H4 (cell line): ENCODE measurements around the gene HS3ST5. TPM values are rescaled to one million over a fixed set of nuclear protein-coding genes. Genes with fewer than 3 reads are reported as not detected.
"Not testable (repeated sequence)": the region's sequence is repeated elsewhere in the genome, so short reads cannot be mapped to it uniquely, and the experiment has no call there.

ENCODE experiments used
- DNase-seq: peaks from one replicate; pipeline ENCODE4 v3.0.0-alpha.2; 2015; ENCODE audit warnings: low spot score
- total RNA-seq: library from RNA; depleted of rRNA; stranded (reverse); fragments of >200 nt; shearing (Covaris generic); gene quantifications from 2 replicates; pipeline ENCODE4 v1.2.3, GENCODE V29; 2014

The HS3ST5 gene
- total RNA-seq, 1 experiment from 2014 or later, result not detected

GRCh38 chr6:114334237-114334636, 8.6 kb downstream of the HS3ST5 start:
- DNase-seq, result no peak

DNA sequence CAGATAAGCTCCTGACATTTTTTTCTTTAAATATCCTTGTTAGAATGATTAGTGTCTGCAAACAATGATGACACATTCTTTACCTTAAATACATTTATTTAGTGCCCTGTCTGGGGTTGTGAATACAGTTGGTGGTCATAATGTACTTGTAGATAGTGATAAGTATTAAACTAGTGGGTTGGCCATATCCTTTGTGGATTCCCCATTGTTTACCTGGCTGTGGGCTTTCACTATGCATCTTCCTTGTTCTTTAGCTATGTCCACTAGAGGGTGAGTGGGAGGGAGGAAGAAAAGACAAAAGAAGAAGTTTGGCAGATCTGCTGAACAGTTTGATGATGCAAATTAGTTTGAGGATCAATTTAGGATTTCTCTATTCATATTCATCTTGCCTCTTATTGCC, 15.7 kb downstream of the HS3ST5 start:
- DNase-seq, result no peak

GRCh38 chr6:114323784-114324183, 19.0 kb downstream of the HS3ST5 start:
- DNase-seq, result no peak

DNA sequence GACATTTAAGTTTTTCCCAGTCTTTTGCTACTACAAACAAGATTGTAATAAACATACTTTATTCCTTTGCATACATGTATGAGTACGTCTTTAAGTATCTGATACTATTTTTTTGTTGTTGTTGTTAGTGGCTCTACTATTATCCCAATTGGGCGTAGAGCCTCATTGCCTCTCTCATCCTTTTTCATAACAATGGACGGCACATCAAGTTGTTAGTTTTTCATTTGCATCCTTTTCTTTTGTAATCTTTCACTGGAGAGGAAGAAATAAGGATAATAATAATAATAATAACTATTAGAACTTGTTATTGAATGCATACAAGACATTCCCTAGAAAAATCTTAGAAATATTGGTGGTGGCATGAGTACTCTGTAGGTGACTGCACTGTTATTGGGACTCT, 23.1 kb downstream of the HS3ST5 start:
- DNase-seq, result no peak

GRCh38 chr6:114315831-114316595, 26.8 kb downstream of the HS3ST5 start:
- no peak for DNase-seq

GRCh38 chr6:114313816-114314215, 29.0 kb downstream of the HS3ST5 start:
- not testable (repeated sequence) for DNase-seq

DNA sequence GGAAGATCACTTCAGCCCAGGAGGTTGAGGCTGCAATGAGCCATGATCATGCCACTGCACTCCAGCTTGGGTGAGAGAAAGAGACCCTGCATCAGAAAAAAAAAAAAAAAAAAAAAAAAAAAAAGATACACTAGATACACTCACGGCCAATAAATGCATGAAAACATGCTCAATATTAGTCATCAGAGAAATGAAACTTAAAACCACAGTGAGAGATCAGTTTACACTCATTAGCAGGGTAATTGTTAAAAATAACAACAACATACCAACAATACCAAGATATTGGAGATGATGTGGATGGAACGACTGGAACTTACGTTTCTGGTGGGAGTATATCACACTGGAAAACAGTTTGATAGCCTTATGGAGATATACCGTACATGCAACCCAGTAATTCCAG, 29.9 kb downstream of the HS3ST5 start:
- no peak for DNase-seq

DNA sequence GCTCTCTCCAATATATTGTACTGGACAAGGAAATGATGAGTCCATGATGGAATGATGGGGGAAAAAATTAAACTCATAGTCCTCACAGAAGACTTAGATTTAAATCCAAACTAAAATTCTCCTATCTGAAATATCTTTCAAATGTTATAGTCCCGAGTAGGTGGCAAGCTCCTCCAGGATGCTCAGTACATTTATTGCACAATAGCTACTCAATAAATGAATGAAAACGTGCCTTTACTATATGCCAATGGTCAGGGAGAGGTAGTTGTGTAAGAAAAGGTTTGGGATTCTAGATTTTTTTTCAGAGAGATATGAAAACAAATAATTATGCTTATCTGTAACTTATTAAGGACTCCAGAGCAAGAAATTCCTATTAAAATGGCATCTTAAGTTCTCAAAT, 32.8 kb downstream of the HS3ST5 start:
- no peak for DNase-seq

GRCh38 chr6:114304304-114304887, 38.4 kb downstream of the HS3ST5 start:
- DNase-seq, result no peak

DNA sequence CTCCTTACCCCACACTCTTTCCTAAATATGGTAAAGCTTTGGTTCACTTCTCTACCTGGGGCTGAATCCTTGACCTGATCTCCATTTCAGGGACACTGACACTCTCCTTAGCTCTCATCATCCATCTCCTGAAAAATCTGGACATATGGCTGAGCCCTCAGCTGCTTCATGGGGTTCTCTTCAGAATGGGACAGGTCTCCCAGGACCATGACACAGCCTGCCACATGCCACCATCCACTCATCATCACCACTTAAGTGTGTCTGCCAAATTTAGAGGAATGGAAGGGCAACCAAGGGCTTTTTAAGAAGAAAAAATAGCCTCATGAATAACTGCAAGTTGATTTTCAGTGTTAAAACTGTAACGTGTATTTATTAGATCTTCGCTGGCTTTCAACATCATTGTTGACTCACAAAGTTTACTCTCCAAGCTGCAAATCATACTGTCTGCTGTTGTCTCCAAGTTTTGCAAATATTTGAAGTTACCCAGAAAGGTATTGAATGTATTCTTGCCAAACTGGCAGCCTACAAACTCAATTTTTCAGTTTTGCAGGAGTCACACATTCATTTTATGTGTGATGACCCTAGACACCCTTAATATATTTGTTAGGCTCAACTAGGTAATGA, 41.1 kb downstream of the HS3ST5 start:
- DNase-seq, result no peak

GRCh38 chr6:114297135-114297534, 45.7 kb downstream of the HS3ST5 start:
- no peak for DNase-seq

DNA sequence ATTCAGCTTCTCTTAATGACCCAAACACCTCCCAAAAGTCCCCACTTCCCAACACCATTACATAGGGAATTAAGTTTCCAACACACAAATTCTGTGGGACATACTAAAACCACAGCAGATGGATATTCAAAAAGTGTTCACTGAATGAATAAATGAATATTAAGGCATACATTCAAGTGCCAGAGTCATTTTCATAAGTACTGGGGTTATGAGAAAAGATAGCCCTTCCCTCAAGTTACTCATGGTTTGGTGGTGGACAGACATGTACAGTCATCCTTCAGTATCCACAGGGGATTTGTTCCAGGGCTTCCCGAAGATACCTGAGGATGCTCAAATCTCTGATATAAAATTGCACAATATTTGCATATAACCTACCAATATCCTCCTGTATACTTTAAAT, 50.4 kb downstream of the HS3ST5 start:
- DNase-seq, result no peak

GRCh38 chr6:114291428-114291827, 51.4 kb downstream of the HS3ST5 start:
- DNase-seq, result no peak

DNA sequence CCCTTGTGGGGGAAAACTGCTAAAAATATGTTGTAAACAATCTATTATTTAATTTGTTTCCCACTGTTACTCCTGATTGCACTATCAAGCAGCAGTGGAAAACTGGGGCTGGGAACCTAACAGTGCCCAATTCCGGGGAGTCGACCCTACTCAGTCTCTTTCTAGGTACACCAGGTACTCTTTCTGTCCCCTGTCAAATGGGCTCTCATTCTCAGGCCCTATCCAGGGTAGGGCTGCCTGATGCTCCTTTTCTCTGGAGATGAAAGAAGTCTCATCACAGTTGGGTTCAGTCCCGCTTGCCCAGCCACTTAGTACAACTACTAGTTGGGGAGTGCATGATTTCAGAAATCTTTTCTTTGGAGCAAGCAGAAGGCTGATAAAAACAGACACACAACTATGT, 52.0 kb downstream of the HS3ST5 start:
- no peak for DNase-seq

DNA sequence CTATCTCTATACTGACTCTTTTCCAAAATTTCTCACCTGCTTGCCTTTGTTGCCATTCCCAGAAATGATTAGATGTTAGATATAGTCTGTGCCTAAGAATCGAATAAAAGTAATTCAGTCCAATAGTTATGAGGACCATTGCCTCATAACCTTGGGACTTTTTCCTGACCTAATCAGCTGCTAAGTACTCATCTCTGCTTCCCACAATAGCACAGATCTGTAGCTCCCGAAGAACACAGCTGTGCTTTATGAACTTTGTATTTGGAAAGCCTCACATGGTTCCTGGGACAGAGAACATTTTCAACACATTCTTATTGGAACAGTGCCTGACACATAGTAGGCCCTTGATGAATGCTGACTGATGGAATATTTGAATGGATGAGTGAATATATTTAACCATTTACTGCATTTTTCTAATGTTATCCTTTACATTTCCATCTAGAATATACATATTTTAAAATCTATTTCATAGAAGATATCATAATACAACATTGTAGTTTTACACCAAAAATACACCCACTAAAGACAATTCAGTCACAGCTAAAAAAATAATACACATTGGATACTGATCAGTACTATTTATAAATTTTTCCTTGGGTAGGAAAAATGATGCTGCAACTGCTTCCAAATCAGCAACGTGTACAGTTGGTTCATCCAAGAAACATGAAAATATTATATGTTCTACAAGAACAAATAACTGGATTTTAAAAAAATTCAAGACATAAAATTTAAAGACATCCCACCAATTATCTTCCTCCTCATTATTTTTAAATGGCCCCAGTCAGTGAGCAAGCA, 53.9 kb downstream of the HS3ST5 start:
- DNase-seq, result no peak

GRCh38 chr6:114287461-114287860, 55.4 kb downstream of the HS3ST5 start:
- DNase-seq, result no peak

DNA sequence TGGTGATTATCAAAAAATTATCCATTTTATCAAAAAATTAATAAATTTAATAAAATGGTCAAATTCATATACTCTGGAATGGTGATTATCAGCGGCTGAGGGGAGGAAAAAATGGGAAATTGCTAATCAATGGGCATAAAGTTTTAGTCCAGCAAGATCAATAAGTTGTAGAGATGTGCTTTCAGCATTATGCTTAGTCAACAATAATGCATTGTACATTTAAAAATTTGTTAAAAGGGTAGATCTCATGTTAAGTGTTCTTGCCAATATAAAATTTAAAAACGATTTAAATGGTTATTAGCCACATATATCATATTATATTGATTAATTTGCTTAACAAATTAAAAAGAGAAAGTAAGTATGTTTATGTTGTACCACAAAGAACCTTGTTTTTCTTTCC, 56.6 kb downstream of the HS3ST5 start:
- no peak for DNase-seq

GRCh38 chr6:114284281-114284680, 58.5 kb downstream of the HS3ST5 start:
- peak; percentile 11 for DNase-seq

DNA sequence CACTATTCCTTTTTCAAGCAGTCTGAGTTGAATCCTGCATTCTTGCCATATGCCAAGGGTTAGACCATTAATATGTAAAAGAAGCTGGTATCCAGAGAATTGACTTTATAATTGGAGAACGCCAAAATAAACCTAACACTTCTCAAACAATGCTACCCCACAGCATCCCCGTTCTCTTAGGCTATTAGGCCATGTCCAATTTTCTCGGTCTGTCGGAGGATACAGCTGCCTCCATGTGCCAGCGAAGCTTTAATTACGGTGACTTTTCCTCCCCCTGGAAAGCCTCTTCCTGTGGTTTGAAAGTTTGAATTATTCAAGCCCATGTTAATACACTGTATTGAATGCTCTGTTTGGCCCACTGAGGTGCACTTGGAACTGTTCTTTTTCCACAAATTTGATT, 60.5 kb downstream of the HS3ST5 start:
- DNase-seq, result no peak

DNA sequence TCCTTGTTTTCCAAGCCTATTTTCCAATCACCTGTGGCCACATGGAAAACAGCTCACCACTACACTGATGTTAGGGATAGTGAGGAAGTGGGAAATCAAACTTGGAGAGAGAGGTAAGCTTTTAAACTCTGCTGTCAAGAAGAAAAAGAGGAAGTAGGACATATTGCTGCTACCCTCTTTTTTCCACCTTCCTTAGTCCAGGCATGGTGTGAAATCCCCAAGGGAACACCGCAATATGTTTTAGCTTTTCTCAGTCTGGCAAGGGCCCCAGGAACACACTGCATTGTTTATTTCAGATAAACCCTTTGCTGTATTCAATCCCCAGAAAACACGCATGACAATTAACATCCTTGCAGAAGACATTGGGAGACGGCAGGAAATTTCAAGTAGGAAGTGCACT, 61.3 kb downstream of the HS3ST5 start:
- DNase-seq, result no peak

DNA sequence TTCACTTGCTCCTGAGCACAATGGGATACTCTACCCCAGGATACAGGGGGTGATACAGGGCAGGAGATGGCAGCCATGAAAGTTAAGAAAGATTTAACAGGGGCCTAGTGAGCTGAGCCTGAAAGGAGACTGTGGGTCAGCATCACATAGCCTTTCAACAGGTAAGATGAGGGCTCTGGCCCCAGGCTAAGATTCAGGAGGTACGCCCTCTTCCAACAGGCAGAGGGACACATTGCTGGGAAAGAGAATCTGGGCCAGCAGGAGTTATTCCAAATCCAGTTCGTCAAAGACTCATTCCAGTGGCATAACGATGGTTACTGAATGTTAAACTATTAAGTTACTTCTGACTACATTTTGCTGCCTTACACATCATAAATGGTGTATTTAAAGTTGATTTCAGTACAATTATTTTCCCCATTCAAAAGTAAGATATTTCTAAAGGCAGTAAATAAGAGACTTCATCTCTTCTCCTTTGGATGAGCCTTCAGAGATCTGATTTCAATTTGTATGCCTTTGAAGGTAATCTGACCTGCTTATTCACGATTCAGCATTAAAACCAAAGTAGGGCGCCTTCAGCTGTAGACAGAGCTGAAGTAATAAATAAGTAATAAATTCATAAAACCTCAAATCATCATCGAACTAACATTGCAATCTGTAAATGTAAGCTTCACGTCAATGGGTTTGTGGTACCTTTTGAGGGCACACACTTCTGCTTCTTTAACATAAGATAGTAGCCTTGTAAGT, 62.4 kb downstream of the HS3ST5 start:
- DNase-seq, result no peak

DNA sequence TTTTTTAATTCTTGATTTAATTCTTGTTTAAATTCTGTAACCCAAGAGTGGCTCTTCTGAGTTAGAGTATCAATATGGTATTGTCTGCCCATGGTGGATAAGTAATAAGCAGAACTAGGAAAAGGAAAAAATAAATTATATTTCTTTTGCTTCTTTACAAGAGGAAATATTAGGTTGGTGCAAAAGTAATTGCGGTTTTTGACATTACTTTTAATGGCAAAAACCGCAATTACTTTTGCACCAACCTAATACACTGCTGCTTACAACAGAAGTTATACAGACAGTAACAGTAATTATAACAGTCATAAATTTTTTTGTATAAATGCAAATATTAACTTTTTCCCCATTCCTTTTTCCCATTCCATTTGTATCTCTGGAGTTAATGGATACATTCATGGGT, 65.6 kb downstream of the HS3ST5 start:
- no peak for DNase-seq
